ENCODE measurements around the gene CREB5.

CREB5 gene

GRCh38 chr7:28623105-28623730 lies 210.9 kb downstream of the CREB5 start:
- Histone ChIP-seq H3K36me3 (ENCODE audit: control insufficient read depth, insufficient read depth, low read length) (no peaks in the 10 kb centered on the region), H3K4me3 (ENCODE audit: extremely low read depth, insufficient read depth, low read length, poor library complexity, severe bottlenecking) (no peak overlapping the region), H3K27ac (ENCODE audit: low read depth, low read length, severe bottlenecking) (no peak overlapping the region), H3K4me1 (ENCODE audit: control insufficient read depth, insufficient read depth, low read length, poor library complexity, severe bottlenecking) (no peaks in the 10 kb centered on the region), H3K9me3 (ENCODE audit: control insufficient read depth, low read length) (no peaks in the 10 kb centered on the region)
- 83 to 100% methylated on average over 1 of the region's 5 CpGs for WGBS, 2 experiments (ENCODE audit: insufficient coverage in 2 of 2)

- Histone ChIP-seq H3K36me3 (ENCODE audit: control insufficient read depth, insufficient read depth, low read length) (no peaks in the 10 kb centered on the region), H3K27ac (ENCODE audit: low read depth, low read length, severe bottlenecking) (no peak overlapping the region), H3K9me3 (ENCODE audit: control insufficient read depth, low read length) (no peaks in the 10 kb centered on the region), H3K4me1 (ENCODE audit: control insufficient read depth, insufficient read depth, low read length, poor library complexity, severe bottlenecking) (no peaks in the 10 kb centered on the region), H3K4me3 (ENCODE audit: extremely low read depth, insufficient read depth, low read length, poor library complexity, severe bottlenecking) (no peak overlapping the region)
- 72% methylated on average over 4 of the region's 5 CpGs; no CpG with 5 or more reads in 1 of the 2 experiments for WGBS, 2 experiments (ENCODE audit: insufficient coverage in 2 of 2)
These were observed 211.5 kb downstream of the CREB5 start for GRCh38 chr7:28623863-28624262.

DNA sequence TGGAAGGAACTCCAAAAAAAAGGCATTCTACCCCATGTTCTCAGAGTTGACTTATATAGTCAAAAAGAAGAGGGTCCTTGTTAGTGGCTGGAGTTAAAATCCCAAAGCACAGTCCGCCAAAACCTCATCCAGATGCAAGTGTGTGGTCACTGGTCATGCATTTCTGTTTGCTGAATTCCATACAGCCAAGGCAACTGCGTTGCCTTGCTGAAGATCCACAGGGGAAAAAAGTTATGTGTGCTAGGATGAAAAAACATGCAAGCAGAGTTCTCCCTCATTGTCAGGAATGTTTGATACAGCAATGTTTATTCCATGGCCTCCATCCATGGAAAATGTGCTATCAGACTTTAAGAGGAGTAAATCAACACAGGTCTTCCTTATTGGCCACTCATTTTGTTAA lies 213.1 kb downstream of the CREB5 start:
- no peaks in the 10 kb centered on the region for H3K36me3 ChIP-seq (ENCODE audit: control insufficient read depth, insufficient read depth, low read length)
- no peak overlapping the region for H3K27ac ChIP-seq (ENCODE audit: low read depth, low read length, severe bottlenecking)
- 93 to 94% methylated on average over 2 of the region's 2 CpGs for WGBS, 2 experiments (ENCODE audit: insufficient coverage in 2 of 2)
- no peaks in the 10 kb centered on the region for H3K4me1 ChIP-seq (ENCODE audit: control insufficient read depth, insufficient read depth, low read length, poor library complexity, severe bottlenecking)
- H3K9me3 ChIP-seq (ENCODE audit: control insufficient read depth, low read length): no peaks in the 10 kb centered on the region
- no peak overlapping the region for H3K4me3 ChIP-seq (ENCODE audit: extremely low read depth, insufficient read depth, low read length, poor library complexity, severe bottlenecking)

GRCh38 chr7:28626221-28626620 lies 213.9 kb downstream of the CREB5 start:
- Histone ChIP-seq H3K4me1 (ENCODE audit: control insufficient read depth, insufficient read depth, low read length, poor library complexity, severe bottlenecking) (no peaks in the 10 kb centered on the region), H3K27ac (ENCODE audit: low read depth, low read length, severe bottlenecking) (no peak overlapping the region), H3K4me3 (ENCODE audit: extremely low read depth, insufficient read depth, low read length, poor library complexity, severe bottlenecking) (no peak overlapping the region), H3K9me3 (ENCODE audit: control insufficient read depth, low read length) (no peaks in the 10 kb centered on the region), H3K36me3 (ENCODE audit: control insufficient read depth, insufficient read depth, low read length) (no peaks in the 10 kb centered on the region)
- 100% methylated on average over 1 of the region's 1 CpG; no CpG with 5 or more reads in 1 of the 2 experiments for WGBS, 2 experiments (ENCODE audit: insufficient coverage in 2 of 2)

- H3K36me3 ChIP-seq (ENCODE audit: control insufficient read depth, insufficient read depth, low read length): no peaks in the 10 kb centered on the region
- no peak overlapping the region for H3K4me3 ChIP-seq (ENCODE audit: extremely low read depth, insufficient read depth, low read length, poor library complexity, severe bottlenecking)
- no peaks in the 10 kb centered on the region for H3K9me3 ChIP-seq (ENCODE audit: control insufficient read depth, low read length)
- no peak overlapping the region for H3K27ac ChIP-seq (ENCODE audit: low read depth, low read length, severe bottlenecking)
- H3K4me1 ChIP-seq (ENCODE audit: control insufficient read depth, insufficient read depth, low read length, poor library complexity, severe bottlenecking): no peaks in the 10 kb centered on the region
- WGBS, 2 experiments (ENCODE audit: insufficient coverage in 2 of 2): 40 to 50% methylated on average over 2 to 5 of the region's 8 CpGs
These were observed 214.4 kb downstream of the CREB5 start for GRCh38 chr7:28626624-28627262.

GRCh38 chr7:28627263-28627653 lies 214.9 kb downstream of the CREB5 start:
- H3K4me1 ChIP-seq (ENCODE audit: control insufficient read depth, insufficient read depth, low read length, poor library complexity, severe bottlenecking): no peaks in the 10 kb centered on the region
- H3K4me3 ChIP-seq (ENCODE audit: extremely low read depth, insufficient read depth, low read length, poor library complexity, severe bottlenecking): no peak overlapping the region
- H3K9me3 ChIP-seq (ENCODE audit: control insufficient read depth, low read length): no peaks in the 10 kb centered on the region
- H3K36me3 ChIP-seq (ENCODE audit: control insufficient read depth, insufficient read depth, low read length): no peaks in the 10 kb centered on the region
- 69 to 83% methylated on average over 5 of the region's 5 CpGs for WGBS, 2 experiments (ENCODE audit: insufficient coverage in 2 of 2)
- H3K27ac ChIP-seq (ENCODE audit: low read depth, low read length, severe bottlenecking): no peak overlapping the region

DNA sequence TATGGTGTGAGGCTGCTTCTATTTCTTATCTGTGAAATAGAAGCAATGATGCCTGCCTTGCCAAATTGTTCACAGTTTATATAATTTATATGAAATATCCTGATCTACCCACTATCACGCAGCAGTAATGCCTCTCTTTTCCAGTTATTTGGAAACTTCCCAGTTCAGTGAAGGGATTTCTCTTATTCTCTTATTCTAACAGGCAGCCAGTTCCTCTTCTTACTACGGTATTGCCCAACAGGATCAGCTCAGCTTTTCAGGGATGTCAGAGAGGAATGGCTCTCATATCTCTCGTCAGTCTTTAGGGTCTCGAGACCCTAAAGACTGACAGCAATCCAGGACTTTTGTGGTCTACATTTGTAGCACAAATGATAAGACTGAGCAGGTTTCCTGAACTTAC lies 215.6 kb downstream of the CREB5 start:
- Histone ChIP-seq H3K4me1 (ENCODE audit: control insufficient read depth, insufficient read depth, low read length, poor library complexity, severe bottlenecking) (no peaks in the 10 kb centered on the region), H3K9me3 (ENCODE audit: control insufficient read depth, low read length) (no peaks in the 10 kb centered on the region), H3K36me3 (ENCODE audit: control insufficient read depth, insufficient read depth, low read length) (no peaks in the 10 kb centered on the region), H3K4me3 (ENCODE audit: extremely low read depth, insufficient read depth, low read length, poor library complexity, severe bottlenecking) (no peak overlapping the region), H3K27ac (ENCODE audit: low read depth, low read length, severe bottlenecking) (no peak overlapping the region)
- WGBS, 2 experiments (ENCODE audit: insufficient coverage in 2 of 2): 93 to 96% methylated on average over 3 to 4 of the region's 4 CpGs

GRCh38 chr7:28629216-28629842 lies 217.0 kb downstream of the CREB5 start:
- Histone ChIP-seq H3K27ac (ENCODE audit: low read depth, low read length, severe bottlenecking) (no peak overlapping the region), H3K4me1 (ENCODE audit: control insufficient read depth, insufficient read depth, low read length, poor library complexity, severe bottlenecking) (no peaks in the 10 kb centered on the region)

GRCh38 chr7:28630350-28630749 lies 218.0 kb downstream of the CREB5 start:
- Histone ChIP-seq H3K27ac (ENCODE audit: low read depth, low read length, severe bottlenecking) (no peak overlapping the region), H3K4me1 (ENCODE audit: control insufficient read depth, insufficient read depth, low read length, poor library complexity, severe bottlenecking) (no peaks in the 10 kb centered on the region), H3K36me3 (ENCODE audit: control insufficient read depth, insufficient read depth, low read length) (no peaks in the 10 kb centered on the region), H3K4me3 (ENCODE audit: extremely low read depth, insufficient read depth, low read length, poor library complexity, severe bottlenecking) (no peak overlapping the region), H3K9me3 (ENCODE audit: control insufficient read depth, low read length) (no peaks in the 10 kb centered on the region)
- WGBS, 2 experiments (ENCODE audit: insufficient coverage in 2 of 2): 88 to 100% methylated on average over 2 of the region's 3 CpGs

More at GRCh38 chr7:28629216-28629842, 217.0 kb downstream of the CREB5 start:
- WGBS, 2 experiments (ENCODE audit: insufficient coverage in 2 of 2): 82 to 86% methylated on average over 4 of the region's 4 CpGs
- no peaks in the 10 kb centered on the region for H3K36me3 ChIP-seq (ENCODE audit: control insufficient read depth, insufficient read depth, low read length)
- H3K9me3 ChIP-seq (ENCODE audit: control insufficient read depth, low read length): no peaks in the 10 kb centered on the region
- no peak overlapping the region for H3K4me3 ChIP-seq (ENCODE audit: extremely low read depth, insufficient read depth, low read length, poor library complexity, severe bottlenecking)

DNA sequence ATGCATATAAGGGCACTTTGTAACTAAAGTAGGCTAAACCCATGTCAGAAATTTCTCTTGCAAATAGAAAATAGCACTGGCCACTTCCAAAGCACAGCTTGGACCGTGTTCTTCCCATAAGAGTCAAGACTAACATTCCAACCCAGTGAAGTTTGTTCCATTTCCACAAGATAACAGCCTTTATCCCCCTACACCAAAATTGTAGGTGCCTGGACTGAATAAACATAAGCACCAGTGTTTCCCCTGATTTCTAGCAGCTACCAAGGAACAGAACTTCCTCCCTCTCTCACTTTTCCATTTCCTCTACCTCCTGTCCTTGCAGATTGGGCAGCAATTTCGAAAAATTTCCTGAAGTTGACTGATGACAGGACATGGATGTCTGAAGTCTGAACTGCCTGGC lies 219.7 kb downstream of the CREB5 start:
- peak overlapping the region; percentile 47 for H3K27ac ChIP-seq (ENCODE audit: low read depth, low read length, severe bottlenecking)
- no peaks in the 10 kb centered on the region for H3K4me1 ChIP-seq (ENCODE audit: control insufficient read depth, insufficient read depth, low read length, poor library complexity, severe bottlenecking)
- no peaks in the 10 kb centered on the region for H3K9me3 ChIP-seq (ENCODE audit: control insufficient read depth, low read length)
- no peak overlapping the region for H3K4me3 ChIP-seq (ENCODE audit: extremely low read depth, insufficient read depth, low read length, poor library complexity, severe bottlenecking)
- no peaks in the 10 kb centered on the region for H3K36me3 ChIP-seq (ENCODE audit: control insufficient read depth, insufficient read depth, low read length)
- WGBS, 2 experiments (ENCODE audit: insufficient coverage in 2 of 2): 85 to 91% methylated on average over 1 to 2 of the region's 2 CpGs

DNA sequence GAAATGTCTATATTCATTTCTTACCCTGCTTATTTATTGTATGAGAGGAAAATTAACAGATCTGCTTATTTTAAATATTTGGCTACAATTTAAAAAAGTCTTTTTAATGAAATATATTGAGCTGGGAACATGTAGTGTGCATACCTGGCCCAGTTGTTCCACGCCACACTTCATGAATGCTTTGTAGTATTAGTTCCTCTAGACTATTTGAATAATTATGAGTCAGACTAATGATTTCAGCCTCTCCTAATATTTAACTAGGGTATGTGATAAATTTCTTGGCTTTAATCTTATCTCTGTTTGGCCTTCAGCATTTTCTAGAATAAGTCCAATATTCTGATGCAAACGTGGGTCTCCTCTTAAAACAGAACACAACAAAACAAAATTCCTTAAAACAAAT lies 226.6 kb downstream of the CREB5 start:
- Histone ChIP-seq H3K9me3 (ENCODE audit: control insufficient read depth, low read length) (no peaks in the 10 kb centered on the region), H3K4me3 (ENCODE audit: extremely low read depth, insufficient read depth, low read length, poor library complexity, severe bottlenecking) (no peak overlapping the region), H3K4me1 (ENCODE audit: control insufficient read depth, insufficient read depth, low read length, poor library complexity, severe bottlenecking) (peaks cover 9% of the 10 kb centered on the region), H3K27ac (ENCODE audit: low read depth, low read length, severe bottlenecking) (no peak overlapping the region), H3K36me3 (ENCODE audit: control insufficient read depth, insufficient read depth, low read length) (no peaks in the 10 kb centered on the region)
- 100% methylated on average over 1 of the region's 2 CpGs; no CpG with 5 or more reads in 1 of the 2 experiments for WGBS, 2 experiments (ENCODE audit: insufficient coverage in 2 of 2)
